ENCODE measurements around the gene ACTC1.

DNA sequence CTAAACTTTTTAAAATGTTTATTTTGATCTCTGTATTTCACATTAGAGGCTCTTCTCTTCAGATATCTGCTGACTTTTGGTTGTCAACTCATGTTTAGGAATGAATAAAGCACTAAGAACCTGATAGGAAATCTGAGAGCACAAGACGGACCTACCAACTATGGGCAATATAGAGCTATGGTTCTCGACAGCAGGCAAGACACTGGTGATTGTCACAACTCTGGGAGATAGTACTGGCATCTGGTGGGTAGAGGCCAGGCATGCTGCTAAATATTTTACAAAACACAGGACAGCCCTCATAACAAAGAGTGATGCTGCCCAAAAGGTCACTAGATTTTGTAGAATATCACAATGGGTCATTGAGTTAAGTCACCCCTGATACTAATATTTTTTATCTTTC lies 23.0 kb downstream of the ACTC1 start:
- TF ChIP-seq, protein P1, sequence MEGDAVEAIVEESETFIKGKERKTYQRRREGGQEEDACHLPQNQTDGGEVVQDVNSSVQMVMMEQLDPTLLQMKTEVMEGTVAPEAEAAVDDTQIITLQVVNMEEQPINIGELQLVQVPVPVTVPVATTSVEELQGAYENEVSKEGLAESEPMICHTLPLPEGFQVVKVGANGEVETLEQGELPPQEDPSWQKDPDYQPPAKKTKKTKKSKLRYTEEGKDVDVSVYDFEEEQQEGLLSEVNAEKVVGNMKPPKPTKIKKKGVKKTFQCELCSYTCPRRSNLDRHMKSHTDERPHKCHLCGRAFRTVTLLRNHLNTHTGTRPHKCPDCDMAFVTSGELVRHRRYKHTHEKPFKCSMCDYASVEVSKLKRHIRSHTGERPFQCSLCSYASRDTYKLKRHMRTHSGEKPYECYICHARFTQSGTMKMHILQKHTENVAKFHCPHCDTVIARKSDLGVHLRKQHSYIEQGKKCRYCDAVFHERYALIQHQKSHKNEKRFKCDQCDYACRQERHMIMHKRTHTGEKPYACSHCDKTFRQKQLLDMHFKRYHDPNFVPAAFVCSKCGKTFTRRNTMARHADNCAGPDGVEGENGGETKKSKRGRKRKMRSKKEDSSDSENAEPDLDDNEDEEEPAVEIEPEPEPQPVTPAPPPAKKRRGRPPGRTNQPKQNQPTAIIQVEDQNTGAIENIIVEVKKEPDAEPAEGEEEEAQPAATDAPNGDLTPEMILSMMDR (IDR thresholded peaks at IDR 0.05; ENCODE audit: borderline replicate concordance, extremely low read depth, low read length, poor library complexity, severe bottlenecking): no peak
- TF ChIP-seq EZH2 (IDR thresholded peaks at IDR 0.05; ENCODE audit: borderline replicate concordance, low read depth, low read length, severe bottlenecking): no peak

Data from DND-41 (cell line).